Mucosa of descending colon (tissue), 3 donors: ENCODE data around the gene TH. TPM values are rescaled to one million over a fixed set of nuclear protein-coding genes. Genes with fewer than 3 reads are reported as not detected.

ENCODE experiments used
- ATAC-seq: fragments of 200-7000 bp; cut with Tn5 transposase; one replicate; pipeline ENCODE4 v1.9.1; 2020; ENCODE audit warnings: mild to moderate bottlenecking, moderate library complexity
- DNase-seq, 3 donors: peaks; one replicate each; pipeline ENCODE4 v3.0.0-alpha.2; 2020
- H3K36me3 ChIP-seq: fragments of 200-600 bp; one replicate; pipeline ENCODE4 v1.8.0; 2021; ENCODE audit warnings: low read depth, mild to moderate bottlenecking
- H3K4me1 ChIP-seq: fragments of 200-600 bp; one replicate; pipeline ENCODE4 v1.8.0; 2021; ENCODE audit warnings: low read depth, mild to moderate bottlenecking
- H3K4me3 ChIP-seq: fragments of 200-600 bp; one replicate; pipeline ENCODE4 v1.8.0; 2021; ENCODE audit warnings: mild to moderate bottlenecking
- H3K9me3 ChIP-seq: fragments of 200-600 bp; one replicate; pipeline ENCODE4 v1.8.0; 2021; ENCODE audit warnings: mild to moderate bottlenecking
- intact Hi-C, 2 donors: fragments of 100-400 bp; cut with DNase I in 1 of 2; cut with micrococcal nuclease in 1 of 2; formaldehyde crosslinking; loops; one replicate each; pipeline versions ENCODE4 v1.11.0 to v1.11.1; 2022; cut with DNase I, micrococcal nuclease
- total RNA-seq, 3 donors: library from RNA; stranded (reverse); fragmentation: NEBNext Ultra II Directional in 2 of 3; extraction: Animal tissue kit (Norgen Biotek cat#: 25700) in 2 of 3; gene quantifications; one replicate each; pipeline versions ENCODE4 v1.2.1 to v1.2.4, GENCODE V29; 2021 to 2023
- TF ChIP-seq, protein P1 (sequence below): fragments of 200-600 bp; IDR thresholded peaks from one replicate; pipeline ENCODE4 v1.8.0; 2022; ENCODE audit warnings: antibody characterized with exemption, mild to moderate bottlenecking
- donor health status: DM: no; HTN: no; CAD: no; lungs with moderate emphysema.
- donor health status: DM: no; HTN: no; CAD: no.
- donor health status: DM: no; HTN: yes; CAD: no.

TH gene
- total RNA-seq, 3 donors from 2014 or later: 0.17 TPM; not detected in 2

DNA sequence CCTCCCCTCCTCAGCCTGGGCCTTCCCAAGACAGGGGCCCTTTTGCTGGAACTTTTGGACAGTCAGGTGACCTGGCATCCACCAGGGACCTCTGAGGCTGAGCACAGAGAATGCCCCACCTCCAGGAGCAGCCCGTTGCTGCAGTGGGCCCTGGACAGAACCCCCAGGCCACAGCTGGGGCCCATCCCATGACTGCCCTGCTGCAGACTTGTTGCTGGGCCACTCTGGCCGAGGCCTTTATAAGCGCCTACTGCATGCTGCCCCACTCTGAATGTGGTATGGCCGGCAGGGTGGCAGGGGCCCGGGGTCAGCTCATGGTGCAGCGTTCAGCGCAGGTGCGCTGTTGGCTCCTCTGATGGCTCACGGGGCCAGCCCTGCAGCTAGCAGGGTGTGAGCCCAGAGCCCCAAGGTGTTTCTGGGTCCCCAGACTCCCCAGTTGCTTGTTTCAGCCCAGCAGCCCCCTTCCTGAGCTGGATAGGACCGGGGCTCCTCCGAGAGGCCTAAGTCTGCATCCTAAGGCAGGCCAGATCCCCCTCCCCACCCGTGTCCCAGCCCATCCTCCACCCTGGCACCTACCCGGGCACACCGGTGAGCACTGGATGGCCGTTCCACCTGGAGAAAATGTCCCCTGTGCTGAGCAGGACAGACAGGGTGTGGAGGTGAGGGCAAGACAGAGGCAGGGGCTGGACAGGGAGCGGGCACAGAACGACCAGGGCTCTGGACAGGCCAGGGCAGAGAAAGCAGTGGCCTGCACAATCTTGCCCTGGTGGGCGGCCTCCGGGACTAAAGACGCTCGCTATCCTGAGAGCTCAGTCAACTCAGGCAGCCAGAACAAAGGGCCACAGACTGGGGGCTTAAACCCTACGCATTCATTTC is 28.1 kb upstream of the TH start:
- no peaks in the 10 kb centered on the region for H3K9me3 ChIP-seq
- no peak for ATAC-seq
- TF ChIP-seq, protein P1, sequence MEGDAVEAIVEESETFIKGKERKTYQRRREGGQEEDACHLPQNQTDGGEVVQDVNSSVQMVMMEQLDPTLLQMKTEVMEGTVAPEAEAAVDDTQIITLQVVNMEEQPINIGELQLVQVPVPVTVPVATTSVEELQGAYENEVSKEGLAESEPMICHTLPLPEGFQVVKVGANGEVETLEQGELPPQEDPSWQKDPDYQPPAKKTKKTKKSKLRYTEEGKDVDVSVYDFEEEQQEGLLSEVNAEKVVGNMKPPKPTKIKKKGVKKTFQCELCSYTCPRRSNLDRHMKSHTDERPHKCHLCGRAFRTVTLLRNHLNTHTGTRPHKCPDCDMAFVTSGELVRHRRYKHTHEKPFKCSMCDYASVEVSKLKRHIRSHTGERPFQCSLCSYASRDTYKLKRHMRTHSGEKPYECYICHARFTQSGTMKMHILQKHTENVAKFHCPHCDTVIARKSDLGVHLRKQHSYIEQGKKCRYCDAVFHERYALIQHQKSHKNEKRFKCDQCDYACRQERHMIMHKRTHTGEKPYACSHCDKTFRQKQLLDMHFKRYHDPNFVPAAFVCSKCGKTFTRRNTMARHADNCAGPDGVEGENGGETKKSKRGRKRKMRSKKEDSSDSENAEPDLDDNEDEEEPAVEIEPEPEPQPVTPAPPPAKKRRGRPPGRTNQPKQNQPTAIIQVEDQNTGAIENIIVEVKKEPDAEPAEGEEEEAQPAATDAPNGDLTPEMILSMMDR: no peak
- no peaks in the 10 kb centered on the region for H3K36me3 ChIP-seq
- intact Hi-C loops: loop anchor here (5.0 to 10.0 kb wide), 2 partner anchors 95 to 223 kb away; no protein-coding TSS in a partner anchor
- peak in 1 of 3 donors; percentile 25 for DNase-seq
- peaks cover 13% of the 10 kb centered on the region for H3K4me1 ChIP-seq
- H3K4me3 ChIP-seq: no peak overlapping the region

DNA sequence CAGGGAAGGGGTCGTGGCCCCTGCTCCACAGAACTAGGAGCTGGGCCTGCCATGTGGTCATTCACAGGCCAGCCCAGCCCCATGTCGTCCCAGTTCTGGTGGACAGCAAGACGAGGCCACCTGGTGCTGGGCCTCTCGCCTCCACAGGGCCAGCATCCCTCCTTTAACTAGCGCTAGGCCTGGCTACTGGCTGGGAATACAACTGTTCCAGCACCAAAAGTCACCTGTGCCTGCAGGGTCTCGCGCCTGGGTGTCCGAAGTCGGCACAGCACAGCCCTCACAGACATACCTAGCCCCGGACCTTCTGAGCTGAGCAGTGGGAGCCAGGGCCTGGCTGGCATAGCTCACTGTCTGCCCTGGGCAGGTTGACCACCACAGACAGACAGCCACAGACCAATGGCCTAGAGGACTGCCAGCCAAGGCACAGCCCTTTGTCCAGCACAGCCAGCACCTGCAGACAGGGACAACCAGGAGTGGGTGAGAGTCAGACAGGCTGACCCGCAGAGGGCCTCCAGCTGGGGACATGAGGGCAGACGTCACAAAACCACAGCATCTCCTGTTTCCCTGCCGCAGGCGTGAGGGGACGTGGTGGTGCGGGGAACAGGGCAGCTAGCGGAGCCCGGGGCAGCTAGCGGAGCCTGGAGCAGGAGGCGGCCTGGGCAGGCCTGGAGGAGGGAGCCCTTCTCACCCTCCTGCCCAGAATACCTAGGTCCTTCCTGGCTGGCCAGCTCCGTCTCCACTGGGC is 27.2 kb upstream of the TH start:
- Histone ChIP-seq H3K4me1 (peaks cover 13% of the 10 kb centered on the region), H3K9me3 (no peaks in the 10 kb centered on the region), H3K4me3 (no peak overlapping the region), H3K36me3 (no peaks in the 10 kb centered on the region)
- ATAC-seq (no peak), DNase-seq (peak in 1 of 3 donors; percentile 44)
- TF ChIP-seq, protein P1: no peak
- intact Hi-C loops: loop anchor here in 1 of 2 donors (5.0 to 10.0 kb wide), 2 partner anchors 96 to 224 kb away; no protein-coding TSS in a partner anchor

DNA sequence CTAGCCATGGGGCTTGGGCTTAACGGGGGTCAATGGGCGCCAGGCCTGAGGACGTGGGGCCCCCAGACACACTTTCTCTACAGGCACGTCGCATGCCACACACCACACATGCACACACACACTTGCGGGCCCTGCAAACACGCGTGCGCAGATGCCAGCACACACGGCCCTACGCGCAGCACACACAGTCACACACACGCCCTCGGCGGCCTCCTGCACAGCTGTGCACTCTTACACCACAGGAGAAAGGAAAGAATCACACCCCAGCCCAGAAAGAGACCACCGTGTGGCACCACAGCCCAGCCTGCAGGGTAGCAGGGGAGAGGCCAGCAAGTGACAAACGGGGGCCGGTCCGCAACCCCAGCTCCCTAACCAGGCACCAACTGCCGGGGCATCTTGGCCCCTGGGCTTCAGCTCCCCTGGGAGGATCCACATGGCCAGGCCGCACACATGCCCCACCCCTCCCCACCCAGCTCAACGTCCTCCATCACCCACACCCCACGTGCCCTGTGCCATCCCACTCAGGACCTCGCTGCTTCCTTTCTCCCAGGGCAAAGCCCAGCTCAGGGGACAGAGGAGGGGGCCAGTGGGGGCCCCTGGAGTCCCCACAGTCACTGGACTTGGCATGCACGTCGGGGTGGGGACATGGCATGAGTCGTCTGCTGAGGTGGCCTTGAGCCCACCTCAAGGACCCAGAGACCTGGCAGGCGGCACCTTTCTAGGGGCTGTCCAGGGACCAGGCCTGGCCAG is 26.3 kb upstream of the TH start:
- Histone ChIP-seq H3K4me1 (peaks cover 13% of the 10 kb centered on the region), H3K9me3 (no peaks in the 10 kb centered on the region), H3K4me3 (no peak overlapping the region), H3K36me3 (no peaks in the 10 kb centered on the region)
- TF ChIP-seq, protein P1: no peak
- intact Hi-C loops: loop anchor here in 1 of 2 donors (5.0 to 10.0 kb wide), 2 partner anchors 97 to 224 kb away; no protein-coding TSS in a partner anchor
- DNase-seq (no peak), ATAC-seq (no peak)

DNA sequence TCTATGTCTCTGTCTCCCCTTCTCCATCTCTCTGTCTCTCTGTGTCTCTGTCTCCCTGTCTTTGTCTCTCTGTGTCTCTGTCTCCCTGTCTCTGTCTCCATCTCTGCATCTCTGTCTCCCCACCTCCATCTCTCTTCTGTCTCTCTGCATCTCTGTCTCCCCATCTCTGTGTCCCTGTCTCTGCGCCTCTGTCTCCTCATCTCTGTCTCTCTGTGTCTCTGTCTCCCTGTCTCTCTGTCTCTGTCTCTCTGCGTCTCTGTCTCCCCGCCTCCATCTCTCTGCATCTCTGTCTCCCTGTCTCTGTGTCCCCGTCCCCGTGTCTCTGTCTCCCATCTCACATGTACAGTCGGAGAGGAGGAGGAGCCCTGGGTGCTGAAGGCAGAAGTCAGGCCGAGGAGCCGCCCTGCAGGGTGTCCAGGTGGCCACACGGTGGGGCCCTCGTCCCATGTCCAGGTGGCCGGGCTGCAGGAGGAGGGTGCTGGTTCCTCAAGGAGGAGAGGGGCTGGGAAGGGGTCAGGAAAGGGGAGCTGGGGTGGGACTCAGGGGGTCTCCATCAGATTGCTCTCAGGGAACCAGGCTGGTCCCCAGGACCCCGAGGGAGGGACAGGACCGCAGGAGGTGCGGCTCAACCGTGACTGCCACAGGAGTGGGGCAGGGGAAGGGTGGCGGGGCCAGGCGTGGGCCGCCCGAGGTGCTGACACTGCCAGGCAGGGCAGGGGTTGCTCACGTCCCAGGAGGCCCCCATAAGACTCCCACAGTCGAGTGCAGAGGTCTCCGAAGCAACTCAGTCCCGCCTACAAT is 25.6 kb upstream of the TH start:
- Histone ChIP-seq H3K9me3 (no peaks in the 10 kb centered on the region), H3K36me3 (no peaks in the 10 kb centered on the region), H3K4me3 (no peak overlapping the region), H3K4me1 (peaks cover 9% of the 10 kb centered on the region)
- ATAC-seq: peak; percentile 80
- peak; percentile 84 to 86 (median 85) for DNase-seq
- TF ChIP-seq, protein P1: peak; percentile 88
- intact Hi-C loops: loop anchor here in 1 of 2 donors (5.0 to 10.0 kb wide), 2 partner anchors 98 to 225 kb away; no protein-coding TSS in a partner anchor
